ENCODE measurements around the gene CCDC152. TPM values are rescaled to one million over a fixed set of nuclear protein-coding genes. Genes with fewer than 3 reads are reported as not detected.

CCDC152 gene
- total RNA-seq, 1 experiment from 2014 or later: not detected

- Histone ChIP-seq H3K27me3 (ENCODE audit: insufficient read depth, low read length) (no peaks in the 10 kb centered on the region), H3K36me3 (ENCODE audit: control insufficient read depth in 1 of 2, insufficient read depth in 2 of 2, low read length in 2 of 2) (no peaks in the 10 kb centered on the region), H2AFZ (ENCODE audit: low read depth, low read length, poor library complexity, severe bottlenecking) (no peak overlapping the region), H3K9me2 (ENCODE audit: insufficient read depth) (no peaks in the 10 kb centered on the region), H3K79me2 (ENCODE audit: insufficient read depth, low read length) (no peaks in the 10 kb centered on the region), H3K9me3 (ENCODE audit: control insufficient read depth in 1 of 2, insufficient read depth in 1 of 2, low read depth in 1 of 2, low read length in 2 of 2) (peaks cover 0 to 13% of the 10 kb centered on the region in 2 experiments; a peak in 1 of 4 replicates), H3K4me1 (ENCODE audit: control insufficient read depth in 1 of 2, insufficient read depth in 2 of 2, low read length in 2 of 2) (no peaks in the 10 kb centered on the region), H4K20me1 (ENCODE audit: insufficient read depth) (no peaks in the 10 kb centered on the region), H3K4me3 (replicated peaks in 1 of 2; ENCODE audit: low read depth in 1 of 2, low read length in 2 of 2) (no peak overlapping the region), H3K4me2 (ENCODE audit: low read length) (no peak overlapping the region), H3K9ac (ENCODE audit: low read length) (no peak overlapping the region), H3K27ac (ENCODE audit: low read depth, low read length) (no peak overlapping the region)
- ChIA-PET POLR2A (no interaction called here), RAD21 (ENCODE audit: low non-redundant PET in 1 of 2, low total read pairs in 2 of 2, uncharacterized antibody in 2 of 2, unreplicated experiment in 2 of 2) (no interaction called here), CTCF (no interaction called here)
- TF ChIP-seq RAD21 (IDR thresholded peaks at IDR 0.05; ENCODE audit: low read depth) (no peak), ATF3 (IDR thresholded peaks at IDR 0.05) (no peak), ELF1 (IDR thresholded peaks at IDR 0.05; ENCODE audit: borderline replicate concordance, low read depth) (no peak), ZNF274 (IDR thresholded peaks at IDR 0.05; ENCODE audit: low read depth, low read length) (no peak), EGR1 (IDR thresholded peaks at IDR 0.05; ENCODE audit: low read depth) (no peak), POLR2AphosphoS5 (IDR thresholded peaks at IDR 0.05; ENCODE audit: low read depth, low read length) (no peak), YY1 (IDR thresholded peaks at IDR 0.05; ENCODE audit: extremely low read depth, insufficient replicate concordance, low read depth, low read length) (no peak), CTCF (IDR thresholded peaks at IDR 0.05 in 2 of 3, conservative IDR thresholded peaks at IDR 0.05 in 1 of 3; ENCODE audit: borderline replicate concordance in 1 of 3, insufficient read depth in 1 of 3, low read depth in 2 of 3, low read length in 2 of 3) (no peak), JUND (IDR thresholded peaks at IDR 0.05) (no peak), FOSL1 (IDR thresholded peaks at IDR 0.05; ENCODE audit: low read depth) (no peak), EZH2 (IDR thresholded peaks at IDR 0.05) (no peak)
- ATAC-seq (no peak), DNase-seq (ENCODE audit: low read depth, low spot score) (no peak)
- intact Hi-C loops (cut with micrococcal nuclease): no loop called here
- BruUV-seq (replicated peaks): no TSS peak
Observed at GRCh38 chr5:42787073-42787472, 30.5 kb downstream of the CCDC152 start.
